DMS 273 (cell line): ENCODE results near the gene TMEM128.
"Not testable (repeated sequence)": the region's sequence is repeated elsewhere in the genome, so short reads cannot be mapped to it uniquely, and the experiment has no call there.

Source experiments
- DNase-seq: peaks from one replicate; lab custom pipeline; 2025; ENCODE audit not compliant: unreplicated experiment; lab: John Stamatoyannopoulos, UW

Gene TMEM128

GRCh38 chr4:4248029-4248884, at the start of gene TMEM128:
Gene TMEM128, minus strand, starts transcription at chr4:4248223. Its CDS starts 21 bp downstream, at chr4:4248202.
- DNase-seq = peak; percentile 94

- no peak for DNase-seq
Measured at GRCh38 chr4:4296283-4296846, 48.3 kb upstream of the TMEM128 start.

GRCh38 chr4:4293279-4293678, 45.3 kb upstream of the TMEM128 start:
- no peak for DNase-seq

- DNase-seq = peak; percentile 92
Measured at GRCh38 chr4:4289941-4290850, 42.2 kb upstream of the TMEM128 start, which contains the start of the genes LYAR and ZBTB49. Gene LYAR, minus strand, starts transcription at chr4:4290154. Its CDS starts 6,412 bp downstream, at chr4:4283742. Gene ZBTB49, plus strand, starts transcription at chr4:4290251. Its CDS starts 9,695 bp downstream, at chr4:4299946.

- DNase-seq = peak; percentile 49
Measured at GRCh38 chr4:4289597-4289940, 41.5 kb upstream of the TMEM128 start.

- DNase-seq = no peak
Measured at GRCh38 chr4:4289055-4289454, 41.0 kb upstream of the TMEM128 start.

GRCh38 chr4:4288098-4288497, 40.1 kb upstream of the TMEM128 start:
- DNase-seq = no peak

GRCh38 chr4:4284827-4285618, 37.0 kb upstream of the TMEM128 start:
- peak; percentile 2 for DNase-seq

GRCh38 chr4:4281787-4282186, 33.8 kb upstream of the TMEM128 start:
- DNase-seq = no peak

- no peak for DNase-seq
Measured at GRCh38 chr4:4277531-4277930, 29.5 kb upstream of the TMEM128 start.

GRCh38 chr4:4274226-4274625, 26.2 kb upstream of the TMEM128 start:
- no peak for DNase-seq

- DNase-seq = no peak
Measured at GRCh38 chr4:4271912-4272311, 23.9 kb upstream of the TMEM128 start.

GRCh38 chr4:4270529-4270928, 22.5 kb upstream of the TMEM128 start:
- DNase-seq = no peak

- no peak for DNase-seq
Measured at GRCh38 chr4:4269856-4270255, 21.8 kb upstream of the TMEM128 start.

- no peak for DNase-seq
Measured at GRCh38 chr4:4269331-4269731, 21.3 kb upstream of the TMEM128 start.

GRCh38 chr4:4268776-4269175, 20.8 kb upstream of the TMEM128 start:
- no peak for DNase-seq

- no peak for DNase-seq
Measured at GRCh38 chr4:4267981-4268380, 20.0 kb upstream of the TMEM128 start.

GRCh38 chr4:4260185-4260751, 12.2 kb upstream of the TMEM128 start:
- DNase-seq = peak; percentile 69

- DNase-seq = no peak
Measured at GRCh38 chr4:4259484-4260100, 11.6 kb upstream of the TMEM128 start.

GRCh38 chr4:4257705-4258104, 9.7 kb upstream of the TMEM128 start:
- DNase-seq = not testable (repeated sequence)
